ENCODE measurements around the gene CELSR1.

CELSR1 gene, protein sequence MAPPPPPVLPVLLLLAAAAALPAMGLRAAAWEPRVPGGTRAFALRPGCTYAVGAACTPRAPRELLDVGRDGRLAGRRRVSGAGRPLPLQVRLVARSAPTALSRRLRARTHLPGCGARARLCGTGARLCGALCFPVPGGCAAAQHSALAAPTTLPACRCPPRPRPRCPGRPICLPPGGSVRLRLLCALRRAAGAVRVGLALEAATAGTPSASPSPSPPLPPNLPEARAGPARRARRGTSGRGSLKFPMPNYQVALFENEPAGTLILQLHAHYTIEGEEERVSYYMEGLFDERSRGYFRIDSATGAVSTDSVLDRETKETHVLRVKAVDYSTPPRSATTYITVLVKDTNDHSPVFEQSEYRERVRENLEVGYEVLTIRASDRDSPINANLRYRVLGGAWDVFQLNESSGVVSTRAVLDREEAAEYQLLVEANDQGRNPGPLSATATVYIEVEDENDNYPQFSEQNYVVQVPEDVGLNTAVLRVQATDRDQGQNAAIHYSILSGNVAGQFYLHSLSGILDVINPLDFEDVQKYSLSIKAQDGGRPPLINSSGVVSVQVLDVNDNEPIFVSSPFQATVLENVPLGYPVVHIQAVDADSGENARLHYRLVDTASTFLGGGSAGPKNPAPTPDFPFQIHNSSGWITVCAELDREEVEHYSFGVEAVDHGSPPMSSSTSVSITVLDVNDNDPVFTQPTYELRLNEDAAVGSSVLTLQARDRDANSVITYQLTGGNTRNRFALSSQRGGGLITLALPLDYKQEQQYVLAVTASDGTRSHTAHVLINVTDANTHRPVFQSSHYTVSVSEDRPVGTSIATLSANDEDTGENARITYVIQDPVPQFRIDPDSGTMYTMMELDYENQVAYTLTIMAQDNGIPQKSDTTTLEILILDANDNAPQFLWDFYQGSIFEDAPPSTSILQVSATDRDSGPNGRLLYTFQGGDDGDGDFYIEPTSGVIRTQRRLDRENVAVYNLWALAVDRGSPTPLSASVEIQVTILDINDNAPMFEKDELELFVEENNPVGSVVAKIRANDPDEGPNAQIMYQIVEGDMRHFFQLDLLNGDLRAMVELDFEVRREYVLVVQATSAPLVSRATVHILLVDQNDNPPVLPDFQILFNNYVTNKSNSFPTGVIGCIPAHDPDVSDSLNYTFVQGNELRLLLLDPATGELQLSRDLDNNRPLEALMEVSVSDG (N-terminal part only)

DNA sequence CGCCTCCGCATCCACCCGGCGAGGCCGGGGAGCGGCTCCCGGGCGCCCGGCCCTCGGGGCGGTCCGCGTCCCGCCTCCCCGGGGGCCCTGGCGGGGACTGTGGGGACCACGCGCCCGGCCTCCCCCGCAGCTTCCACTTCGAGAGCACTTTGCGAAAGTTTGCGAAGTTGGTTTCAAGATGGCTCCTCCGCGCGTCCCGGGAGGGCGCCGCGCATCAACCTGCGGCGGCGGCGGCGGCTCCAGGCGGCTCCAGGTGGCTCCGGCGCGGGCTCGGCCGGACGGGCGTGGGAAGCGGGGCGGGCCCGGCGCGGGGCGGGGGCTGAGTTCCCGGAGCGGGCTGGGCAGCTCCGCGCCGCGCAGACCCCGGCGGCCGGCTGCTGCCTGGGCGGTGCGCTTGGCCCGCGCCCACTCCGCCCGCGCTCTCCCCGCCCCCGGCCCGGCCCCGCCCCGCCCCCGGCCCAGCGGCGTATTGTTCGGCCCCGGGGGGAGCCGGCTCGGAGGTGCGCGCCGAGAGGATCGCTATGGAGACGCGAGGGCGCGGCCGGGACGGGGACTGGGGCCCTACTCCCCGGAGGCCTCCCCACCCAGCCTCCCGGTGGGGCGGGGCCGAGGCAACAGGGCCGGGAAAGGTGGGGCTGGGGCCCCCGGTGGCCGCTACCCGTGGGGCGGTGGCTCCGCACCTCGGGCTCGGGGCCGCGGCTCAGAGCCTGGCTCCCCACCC lies at the start of gene CELSR1:
Gene CELSR1, minus strand, starts transcription at position 396 of the 721 bp plus-strand sequence. CDS start 450 bp downstream, outside the sequence.
- DNase-seq = no peak

DNA sequence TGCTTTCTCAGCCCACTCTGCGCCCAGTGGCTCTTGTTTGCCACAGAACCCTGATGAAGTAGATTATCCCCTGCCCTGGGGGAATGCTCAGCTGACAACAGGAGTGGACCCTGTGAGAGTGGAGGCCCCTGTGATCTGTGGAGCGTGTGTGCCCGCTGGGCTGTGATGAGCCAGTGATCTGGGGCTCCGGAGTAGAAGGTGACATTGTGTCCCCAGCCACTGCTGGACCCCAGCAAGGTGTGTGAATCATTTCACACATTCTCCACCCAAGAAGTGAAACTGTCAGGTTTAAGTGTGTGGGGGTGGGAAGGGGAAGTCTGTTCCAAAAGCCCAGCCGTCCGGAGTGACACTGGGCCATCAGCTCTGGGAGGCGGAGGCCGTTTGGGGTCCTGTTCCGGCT lies 49.6 kb upstream of the CELSR1 start:
- no peak for DNase-seq

DNA sequence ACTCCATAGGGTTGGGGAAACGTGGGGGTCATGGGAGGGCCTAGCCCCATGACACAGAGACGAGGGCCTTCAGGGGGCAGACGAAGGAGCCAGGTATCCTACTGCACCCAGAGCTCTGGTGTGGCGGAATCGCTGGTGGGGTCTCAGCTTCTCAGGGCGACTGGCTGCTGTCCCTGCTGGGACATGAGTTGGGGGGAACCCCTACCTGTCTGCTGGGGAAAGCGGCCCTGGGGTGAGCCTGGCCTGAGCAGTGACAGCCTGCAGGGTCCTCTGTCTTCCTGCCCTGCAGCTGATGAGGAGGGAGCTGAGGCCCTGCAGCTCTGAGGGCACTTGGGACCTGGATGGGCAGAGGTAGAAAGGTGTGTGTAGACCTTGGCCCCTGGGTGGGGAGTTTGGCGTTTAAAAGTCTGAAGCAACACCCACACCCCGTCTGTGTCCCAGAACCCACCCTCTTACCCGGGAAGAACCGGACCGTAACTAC lies 49.2 kb upstream of the CELSR1 start:
- DNase-seq = no peak

DNA sequence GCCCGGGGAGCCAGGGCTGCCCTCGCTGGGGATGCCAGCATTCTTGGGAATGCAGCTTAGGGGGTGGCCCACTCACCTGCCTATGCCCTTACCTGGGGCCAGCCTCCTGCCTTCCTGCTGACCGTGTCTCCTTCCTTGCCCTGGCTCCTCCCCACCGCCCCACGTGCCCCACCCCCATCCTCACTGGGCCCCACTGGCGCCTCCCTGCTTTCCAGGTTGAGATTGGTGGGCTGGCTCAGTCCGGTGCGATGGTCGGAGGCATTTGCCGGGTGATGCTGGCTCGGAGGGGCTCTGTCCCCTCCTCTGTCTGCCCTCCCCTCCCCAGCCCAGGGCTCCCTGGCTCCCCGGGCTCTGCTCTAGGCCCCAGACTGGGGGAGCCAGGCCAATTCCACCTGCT lies 48.7 kb upstream of the CELSR1 start:
- DNase-seq = no peak

DNA sequence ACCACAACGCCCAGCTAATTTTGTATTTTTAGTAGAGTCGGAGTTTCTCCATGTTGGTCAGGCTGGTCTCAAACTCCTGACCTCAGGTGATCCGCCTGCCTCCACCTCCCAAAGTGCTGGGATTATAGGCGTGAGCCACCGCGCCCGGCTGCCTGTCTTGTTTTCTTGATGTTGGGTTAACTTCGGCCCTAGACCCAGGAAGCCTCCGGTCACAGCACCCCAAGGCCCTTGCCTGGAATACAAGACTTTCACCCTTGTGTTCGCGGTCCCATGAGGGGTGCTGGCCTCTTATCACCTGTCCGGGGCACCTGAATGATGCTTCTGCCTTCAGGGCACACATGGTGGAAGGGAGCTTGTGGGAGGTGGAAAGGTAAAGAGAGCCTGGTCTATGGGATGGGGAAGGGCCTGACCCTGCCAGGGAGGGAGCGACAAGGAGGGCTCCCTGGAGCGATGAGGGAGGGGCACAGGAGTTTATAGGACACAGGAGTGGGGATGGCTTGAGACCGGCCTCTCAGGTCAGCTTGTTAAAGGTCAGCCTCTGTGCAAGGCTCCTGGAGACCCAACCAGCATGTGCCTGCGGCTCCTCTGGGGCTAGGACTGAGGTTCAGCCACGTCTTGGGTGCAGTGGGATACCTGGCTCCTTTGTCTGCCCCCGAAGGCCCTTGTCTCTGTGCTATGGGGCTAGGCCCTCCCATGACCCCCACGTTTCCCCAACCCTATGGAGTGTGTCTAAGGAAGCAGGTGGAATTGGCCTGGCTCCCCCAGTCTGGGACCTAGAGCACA lies 48.1 kb upstream of the CELSR1 start:
- DNase-seq = no peak

DNA sequence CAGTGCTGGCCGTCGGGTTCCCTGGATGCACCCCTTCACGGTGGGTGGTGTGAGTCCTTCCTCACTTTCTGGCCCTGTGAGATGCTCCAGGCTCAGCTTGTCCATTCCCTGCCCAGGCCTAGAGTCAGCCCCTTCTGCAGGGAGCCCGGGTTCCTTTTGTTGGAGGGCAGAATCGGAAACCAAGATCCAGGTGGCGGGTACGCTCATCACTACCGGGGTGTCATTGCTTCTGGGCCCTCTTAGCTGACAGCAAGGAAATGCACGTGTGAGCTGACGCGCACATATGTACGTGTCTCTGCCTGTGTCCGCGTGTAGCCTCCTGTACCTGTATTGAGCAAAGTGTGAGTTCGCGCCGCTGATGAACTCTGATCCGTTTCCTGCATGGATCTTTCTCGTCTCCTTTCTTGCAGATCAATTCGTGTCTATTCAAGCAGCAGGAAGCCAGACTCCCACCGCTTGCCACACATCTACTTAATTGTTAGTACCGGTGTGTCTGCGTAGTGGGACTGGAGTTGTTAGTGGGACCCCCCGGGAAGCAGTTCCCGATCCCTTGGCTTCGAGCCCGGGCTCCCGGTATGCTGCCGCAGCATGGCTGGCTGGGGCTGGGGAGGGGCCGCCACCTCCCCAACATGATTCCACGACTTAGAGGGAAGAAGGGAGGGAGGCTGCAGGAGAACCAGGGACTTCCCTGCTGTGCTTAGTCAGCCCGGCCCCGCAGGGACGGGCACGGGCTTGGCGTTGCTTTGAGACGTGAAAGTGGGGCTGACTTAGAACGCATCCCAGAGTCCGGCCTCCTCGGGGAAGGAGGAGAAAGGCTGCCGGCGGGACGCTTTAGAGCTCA lies 46.9 kb upstream of the CELSR1 start:
- DNase-seq = no peak

DNA sequence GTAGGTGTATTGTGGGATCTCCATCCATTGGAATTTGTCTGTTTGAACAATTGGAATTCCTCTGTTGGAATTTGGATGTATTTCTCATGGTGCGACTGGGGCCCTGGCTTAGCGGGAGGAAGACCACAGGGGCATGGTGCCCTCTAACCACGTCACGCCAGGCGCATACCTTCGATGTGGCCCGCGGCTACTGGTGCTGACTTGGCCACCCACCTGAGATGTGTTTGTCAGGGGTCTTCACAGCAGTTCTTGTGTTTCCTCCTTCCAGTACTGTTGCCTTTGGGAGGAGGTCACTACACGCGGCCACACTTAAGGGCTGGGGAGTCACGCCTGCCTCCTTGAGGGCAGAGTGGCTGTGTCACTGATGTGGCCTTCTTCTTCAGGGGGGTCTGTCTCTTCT lies 46.2 kb upstream of the CELSR1 start:
- DNase-seq = no peak

DNA sequence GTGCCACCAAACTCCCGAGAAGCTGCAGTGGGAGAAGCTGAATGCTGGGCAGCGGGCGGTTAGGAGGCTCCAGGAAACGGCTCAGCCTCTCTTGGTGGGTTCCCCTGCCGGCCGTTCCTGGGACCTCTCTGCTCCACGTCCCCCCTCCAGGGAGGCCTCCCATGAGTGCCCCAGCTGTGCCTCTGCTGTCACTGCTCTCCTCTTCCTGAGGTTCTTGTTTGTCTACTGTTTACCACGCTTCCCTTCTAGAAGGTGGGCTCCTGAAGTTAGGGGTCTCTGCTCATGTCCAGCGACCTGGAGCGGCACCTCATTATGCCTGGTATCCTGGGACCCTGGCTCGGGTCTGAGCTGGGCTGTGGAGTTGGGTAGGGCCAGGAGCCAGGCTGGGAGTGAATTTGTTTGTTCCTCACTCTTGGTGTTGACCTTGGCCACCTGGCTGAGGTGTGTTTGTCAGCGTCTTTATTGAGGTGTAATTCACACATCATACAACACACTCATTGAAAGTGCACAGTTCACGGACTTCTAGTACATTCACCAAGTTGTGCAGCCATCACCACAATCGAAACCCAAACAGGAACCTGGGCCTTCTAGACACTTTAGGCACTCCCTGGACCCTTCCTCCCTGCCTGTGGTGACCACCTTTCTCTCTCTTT lies 45.0 kb upstream of the CELSR1 start:
- no peak for DNase-seq

DNA sequence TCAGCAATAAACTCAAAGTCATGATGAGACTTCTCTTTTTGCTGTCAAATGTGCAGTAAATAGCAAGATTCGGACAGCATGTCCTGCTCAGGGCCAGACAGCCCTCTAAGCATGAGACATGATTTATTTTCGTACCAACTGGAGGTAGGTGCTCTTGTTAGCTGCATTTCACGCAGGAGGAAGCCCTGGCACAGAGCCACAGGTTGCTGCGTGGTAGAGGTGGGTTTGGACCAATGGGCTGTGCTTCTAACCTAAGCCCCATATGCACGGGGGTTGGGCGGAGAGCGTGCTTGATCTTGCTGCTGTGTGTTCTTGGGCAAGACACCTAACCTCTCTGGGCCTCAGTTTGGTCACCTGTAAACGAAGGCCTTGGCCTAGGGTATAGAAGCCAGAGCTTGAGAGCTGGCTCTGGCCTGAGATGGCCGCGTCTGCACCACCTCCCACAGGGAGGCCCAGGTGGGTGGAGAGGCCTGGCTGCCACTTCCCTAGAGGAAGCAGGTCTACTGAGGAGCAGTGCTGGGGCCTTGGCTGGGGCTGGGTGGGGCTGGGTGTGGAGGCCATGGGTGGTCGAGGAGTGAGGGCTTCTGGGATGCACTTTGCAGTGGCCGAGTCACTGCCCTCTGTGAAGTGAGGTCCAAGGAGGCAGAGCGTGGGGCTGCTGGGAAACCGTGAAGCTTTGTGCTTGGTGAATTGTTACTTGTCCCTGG lies 44.3 kb upstream of the CELSR1 start:
- DNase-seq = no peak

DNA sequence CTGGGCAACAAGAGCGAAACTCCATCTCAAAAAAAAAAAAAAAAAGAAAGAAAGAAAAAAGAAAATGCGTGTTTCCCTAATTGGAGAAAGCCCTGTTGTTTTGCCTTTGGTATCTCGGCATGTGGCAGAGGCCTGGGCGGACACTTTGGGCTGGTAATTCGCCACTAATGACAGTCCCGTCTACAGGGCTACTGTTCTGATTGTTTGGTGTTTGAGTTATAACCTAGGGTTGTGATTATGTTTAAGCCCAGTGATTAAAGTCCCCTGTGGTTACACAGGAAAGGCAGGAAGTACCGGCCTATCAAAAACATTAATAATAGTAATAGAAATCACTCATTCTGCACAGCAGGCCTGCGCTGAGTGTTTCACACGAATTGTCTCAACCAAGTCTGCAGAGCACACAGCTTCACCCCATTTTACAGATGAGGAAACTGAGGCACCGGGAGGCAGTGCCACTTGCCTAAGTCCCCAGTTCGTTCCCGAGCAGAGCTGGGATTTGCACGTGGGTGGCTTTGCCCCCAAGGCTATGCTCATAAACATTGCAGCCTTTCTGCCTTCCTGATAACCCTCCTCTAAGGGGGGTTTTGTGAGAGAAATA lies 43.6 kb upstream of the CELSR1 start:
- no peak for DNase-seq

DNA sequence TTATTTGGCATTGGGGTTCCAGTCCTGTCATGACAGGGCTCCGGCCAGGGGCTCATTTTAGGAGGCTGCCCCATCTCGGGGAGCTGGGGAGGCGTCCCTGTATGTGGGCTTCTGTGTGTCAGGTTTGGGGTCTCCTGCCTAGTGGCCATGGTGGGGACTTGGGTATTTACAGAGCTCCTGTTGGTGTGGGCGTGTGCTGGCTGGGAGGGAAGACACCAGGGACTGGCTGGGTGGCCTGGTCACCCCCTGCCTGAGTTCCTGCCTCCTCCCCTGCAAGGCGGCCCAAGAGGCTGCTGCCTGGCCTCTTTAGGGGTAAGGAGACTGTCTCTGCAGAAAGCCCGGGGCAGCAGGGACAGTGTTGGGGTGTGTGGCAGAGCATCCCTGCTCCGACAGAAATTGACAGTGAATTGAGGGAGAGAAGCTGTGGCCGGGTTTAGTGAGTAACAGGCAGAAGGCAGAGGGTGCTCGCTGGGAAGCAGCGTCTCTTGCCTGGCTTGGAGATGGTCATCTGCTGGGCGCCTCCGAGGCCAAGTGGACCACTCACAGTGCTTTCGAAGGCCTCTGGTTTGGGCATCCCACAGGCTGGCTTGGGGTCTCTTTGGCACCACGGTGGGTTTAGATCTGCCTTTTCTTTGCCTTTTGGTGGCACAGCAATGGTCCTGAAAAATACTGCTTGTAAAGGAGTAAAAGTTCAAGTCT lies 42.5 kb upstream of the CELSR1 start:
- no peak for DNase-seq

DNA sequence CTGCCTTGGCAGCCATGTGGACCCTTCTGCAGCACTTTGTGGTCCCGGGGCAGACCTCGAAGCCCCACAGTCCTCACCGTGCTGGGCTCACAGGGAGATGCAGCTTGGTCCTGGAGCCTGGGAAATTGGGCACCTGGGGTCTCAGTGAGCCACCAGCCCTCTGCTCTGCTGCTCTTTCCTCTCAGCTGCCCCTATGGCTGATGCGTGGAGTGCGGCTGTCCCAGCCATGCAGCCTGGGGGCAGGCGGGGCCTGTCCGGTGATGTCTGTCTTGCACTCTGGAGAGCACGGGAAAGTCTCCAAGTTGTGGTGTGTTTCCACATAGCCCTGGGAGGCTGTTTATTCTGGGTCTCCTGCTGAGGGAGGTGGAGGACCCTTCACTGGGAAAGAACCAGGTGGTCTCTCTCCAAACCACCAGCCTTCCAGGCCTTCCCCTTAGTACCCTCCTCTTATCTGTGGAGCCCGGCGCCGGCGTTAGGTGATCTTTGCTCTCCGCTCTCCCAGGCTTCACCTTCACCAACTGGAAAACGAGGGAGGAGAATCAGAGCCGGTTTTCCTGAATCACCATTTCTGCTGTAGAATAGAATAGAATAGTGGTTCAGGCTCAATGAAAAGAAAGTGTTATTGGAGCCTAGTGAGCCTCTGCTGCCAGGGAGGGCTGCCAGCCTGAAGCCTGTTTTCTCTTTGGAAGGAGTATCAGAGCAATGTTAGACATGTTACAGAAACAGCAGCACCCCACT lies 41.6 kb upstream of the CELSR1 start:
- no peak for DNase-seq

DNA sequence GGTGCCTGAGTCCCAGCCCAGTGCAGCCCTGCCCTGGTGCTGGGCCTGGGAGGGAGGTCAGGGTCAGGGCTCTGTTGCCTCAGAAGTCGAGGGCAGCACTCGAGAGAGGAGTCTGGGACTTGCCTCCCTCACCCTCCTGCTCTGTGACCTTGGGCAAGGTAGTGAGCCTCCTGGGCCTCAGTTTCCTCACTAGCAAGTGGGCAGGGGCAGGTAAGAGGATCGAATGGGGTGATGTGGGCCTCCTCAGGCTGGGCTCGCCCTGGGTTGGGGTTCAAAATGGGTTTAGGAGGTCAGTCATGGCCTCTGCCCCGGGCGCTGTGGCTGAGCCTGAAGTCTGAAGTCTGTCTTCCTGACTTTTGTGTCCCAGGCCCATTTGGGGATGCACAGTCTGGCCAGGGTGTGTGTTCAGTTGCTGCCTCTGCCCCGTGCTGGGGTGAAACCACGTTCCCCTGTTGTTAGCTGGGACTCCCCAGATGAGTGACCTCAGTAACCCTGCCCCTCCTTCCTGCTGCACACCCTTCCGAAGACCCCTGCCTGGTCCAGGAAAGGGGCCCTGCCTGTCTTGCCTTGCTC lies 40.9 kb upstream of the CELSR1 start:
- no peak for DNase-seq

DNA sequence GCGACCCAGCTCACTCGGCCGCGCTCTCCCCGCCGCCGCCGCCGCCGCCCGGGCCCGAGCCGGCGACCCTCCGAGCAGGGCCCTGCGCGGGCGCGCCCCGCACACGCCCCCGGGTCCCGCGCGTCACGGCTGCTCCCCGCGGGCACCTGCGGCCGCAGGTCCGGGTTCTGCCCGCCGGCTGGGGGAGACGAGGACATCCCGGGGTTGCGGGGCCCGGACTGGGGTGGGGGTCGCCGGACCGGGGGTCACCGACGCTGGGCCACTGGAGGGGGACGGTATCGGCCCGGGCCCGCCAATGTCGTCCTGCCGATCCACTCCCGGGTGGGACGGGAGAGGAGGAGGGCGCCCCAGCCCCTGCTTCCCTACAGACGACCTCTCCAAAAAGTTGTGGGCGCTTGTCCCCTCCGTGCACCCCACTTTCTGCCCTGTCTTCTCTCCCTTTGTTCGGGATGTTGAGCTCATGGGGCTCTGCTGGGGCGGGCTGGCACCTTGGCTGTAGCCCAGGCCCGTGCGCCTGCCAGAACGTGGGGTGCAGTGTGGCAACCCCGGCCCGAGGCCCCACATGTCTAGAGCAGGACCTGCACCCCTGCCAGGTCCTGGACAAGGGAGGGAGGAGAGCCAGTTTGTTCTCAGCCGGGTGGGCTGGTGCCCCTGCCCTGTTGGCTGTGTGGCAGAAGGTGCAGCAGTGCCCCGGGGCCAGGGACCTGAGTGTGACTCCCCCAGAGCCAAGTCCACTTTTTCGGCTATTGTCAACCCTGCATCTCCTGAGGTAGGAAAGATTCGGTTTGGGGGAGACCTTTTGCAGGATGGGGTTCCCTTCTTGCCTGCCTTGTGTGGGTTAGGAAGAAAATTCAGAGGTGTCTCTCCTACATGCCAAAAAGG lies 40.2 kb upstream of the CELSR1 start:
- no peak for DNase-seq

DNA sequence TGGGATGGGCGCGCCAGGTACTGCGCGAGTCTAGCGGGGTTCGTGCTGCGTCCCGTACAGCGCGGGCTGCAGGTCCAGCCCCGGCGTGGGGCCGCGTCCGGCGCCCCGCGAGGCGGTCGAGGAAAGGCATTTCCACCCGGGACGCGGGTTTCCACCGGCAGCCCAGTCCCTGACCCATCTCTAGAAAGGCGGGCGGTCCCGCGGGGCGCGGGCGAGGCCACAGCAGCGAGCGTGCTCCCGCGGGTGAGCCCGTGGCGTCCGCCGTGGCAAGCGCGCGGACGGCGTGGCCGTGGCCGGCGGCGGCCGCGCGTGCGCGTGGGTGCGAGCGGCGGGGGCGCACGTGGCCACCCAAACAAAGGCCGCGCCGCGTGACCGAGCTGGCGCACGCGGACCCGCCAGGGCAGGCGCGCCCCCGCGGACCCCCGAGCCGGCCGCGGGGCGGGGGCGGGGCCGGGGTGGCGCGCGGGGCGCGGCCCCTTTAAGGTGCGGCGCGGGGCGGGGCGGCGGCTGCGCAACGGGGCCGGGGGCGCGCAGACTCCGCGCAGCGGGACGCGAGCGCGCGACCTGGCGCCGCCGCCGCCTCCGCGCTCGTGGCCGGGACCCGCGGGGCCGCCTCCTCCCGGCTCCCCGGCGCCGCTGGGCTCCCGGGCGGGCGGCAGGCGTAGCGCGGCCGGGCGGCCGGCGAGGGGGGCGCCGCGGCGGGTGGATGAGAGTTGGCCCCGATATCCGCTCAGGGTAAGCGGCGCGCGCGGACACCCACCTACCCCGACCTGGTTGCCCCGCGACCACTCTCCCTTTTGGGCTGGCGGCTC lies 39.3 kb upstream of the CELSR1 start:
- DNase-seq = no peak

Measured in cortex of kidney (tissue), 1 donor.